Renal pelvis (tissue), 4 donors: Measurements from ENCODE around the gene HECW1. TPM values are rescaled to one million over a fixed set of nuclear protein-coding genes. Genes with fewer than 3 reads are reported as not detected.

Source experiments
- DNase-seq: peaks from one replicate; pipeline ENCODE4 v3.0.0-alpha.2; 2013
- polyA plus RNA-seq, 3 donors: library from polyadenylated mRNA; unstranded; fragments of 120-200 nt; gene quantifications; one replicate each; pipeline ENCODE4 v1.2.1, GENCODE V29; 2013; ENCODE audit not compliant: insufficient read length in 3 of 3

HECW1 gene
- polyA plus RNA-seq, 3 donors, result 6.4 to 8.3 (median 7.7) TPM

DNA sequence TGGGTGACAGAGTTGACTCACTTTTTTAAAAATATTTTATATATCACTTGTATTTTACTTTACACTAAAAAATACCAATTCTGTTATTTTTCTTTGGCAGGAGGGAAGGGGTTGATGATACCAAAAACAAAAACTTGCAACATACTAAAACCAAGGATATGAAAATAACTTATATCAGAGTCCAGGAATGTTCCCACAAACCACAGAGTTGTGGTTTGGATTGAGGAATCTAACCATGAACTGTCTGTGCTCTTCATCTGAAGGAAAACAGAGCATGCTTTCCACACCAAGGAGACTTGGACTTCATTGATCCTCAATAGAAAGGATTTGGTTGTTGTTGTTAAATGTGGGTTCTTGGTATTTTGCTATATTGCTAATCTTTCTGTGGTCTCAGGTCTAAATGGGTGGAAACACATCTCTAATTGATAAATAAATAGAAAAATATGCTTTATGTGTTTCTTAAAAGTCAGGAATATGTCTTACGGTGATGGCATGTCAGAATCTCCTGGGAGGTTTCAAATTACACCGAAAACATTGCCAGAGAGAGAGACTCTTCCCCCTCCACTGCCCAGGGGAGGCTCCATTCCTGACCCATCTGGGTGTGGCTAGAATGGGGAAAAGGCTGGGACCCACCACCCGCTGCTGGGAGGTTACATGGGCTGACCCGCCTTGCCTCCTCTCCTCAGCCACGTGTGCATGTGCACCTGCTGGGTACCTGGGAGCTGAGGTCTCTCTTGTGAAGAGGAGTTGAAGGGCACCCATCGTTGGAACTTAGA, 423.6 kb downstream of the HECW1 start:
- no peak for DNase-seq

DNA sequence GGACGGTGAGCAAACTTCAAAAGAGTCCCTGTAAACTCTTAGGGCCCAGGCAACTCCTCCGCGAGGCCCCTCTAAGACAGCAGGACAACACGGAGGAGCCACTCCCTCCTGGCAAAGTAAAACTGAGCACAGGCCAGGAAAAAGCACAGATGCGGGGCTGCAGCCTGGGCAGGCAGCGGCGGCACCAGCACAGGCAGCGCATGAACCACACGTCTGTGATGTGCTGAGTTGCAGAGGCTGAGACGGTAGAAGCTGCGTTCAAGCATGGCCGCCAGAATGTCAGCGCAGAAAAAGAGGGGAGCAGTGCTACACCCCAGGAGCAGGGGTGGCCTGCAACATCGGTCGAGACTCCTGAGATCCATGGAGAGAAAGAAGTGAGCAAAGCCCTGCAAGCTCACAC, 424.3 kb downstream of the HECW1 start:
- no peak for DNase-seq

DNA sequence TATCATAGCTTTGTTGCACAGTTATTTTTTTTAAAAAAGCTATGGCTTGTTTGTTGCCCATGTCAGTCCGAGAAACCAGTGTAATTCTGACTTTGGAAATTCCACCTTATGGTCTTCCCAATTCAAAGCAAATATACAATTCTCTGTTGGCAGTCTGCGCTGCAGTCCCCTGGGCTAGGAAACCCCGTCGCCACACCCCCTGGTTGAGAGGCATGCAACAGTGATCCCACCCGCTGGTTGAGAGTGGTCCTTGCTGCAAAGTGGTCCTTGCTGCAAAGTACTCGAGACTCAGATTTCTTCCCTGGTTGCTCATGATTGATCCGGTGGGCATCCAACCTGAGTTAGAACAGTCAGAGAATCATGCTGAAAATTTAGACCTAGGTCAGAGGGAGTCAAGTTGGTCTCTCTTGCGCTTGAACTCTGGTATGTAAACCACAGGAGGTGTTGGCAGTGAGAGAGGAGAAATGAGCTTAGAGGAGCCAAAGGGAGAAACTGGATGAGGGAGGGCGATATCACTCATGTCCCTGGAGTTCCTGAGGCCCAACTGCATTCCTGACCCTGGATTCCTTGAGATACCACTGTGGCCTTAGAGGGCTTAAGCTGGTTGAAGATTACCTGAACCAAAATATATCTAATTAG, 425.4 kb downstream of the HECW1 start:
- DNase-seq, result no peak

DNA sequence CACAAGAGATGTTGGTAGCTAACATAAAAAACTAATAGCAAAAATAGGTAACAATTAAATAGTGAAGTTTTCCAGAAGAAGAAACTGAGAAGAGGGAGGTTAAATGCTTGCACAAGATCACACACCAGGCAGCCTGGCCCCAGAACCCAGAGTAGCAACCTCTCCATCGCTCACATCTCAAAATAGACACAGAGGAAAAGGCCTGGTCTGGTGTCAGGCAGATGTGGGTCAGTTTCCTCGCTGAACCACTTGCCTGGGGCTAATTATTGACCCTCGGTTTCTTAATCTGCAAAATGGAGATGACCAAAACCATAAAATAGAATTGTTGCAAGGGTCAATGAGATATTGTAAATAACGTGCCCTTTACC, 425.9 kb downstream of the HECW1 start:
- DNase-seq, result no peak

DNA sequence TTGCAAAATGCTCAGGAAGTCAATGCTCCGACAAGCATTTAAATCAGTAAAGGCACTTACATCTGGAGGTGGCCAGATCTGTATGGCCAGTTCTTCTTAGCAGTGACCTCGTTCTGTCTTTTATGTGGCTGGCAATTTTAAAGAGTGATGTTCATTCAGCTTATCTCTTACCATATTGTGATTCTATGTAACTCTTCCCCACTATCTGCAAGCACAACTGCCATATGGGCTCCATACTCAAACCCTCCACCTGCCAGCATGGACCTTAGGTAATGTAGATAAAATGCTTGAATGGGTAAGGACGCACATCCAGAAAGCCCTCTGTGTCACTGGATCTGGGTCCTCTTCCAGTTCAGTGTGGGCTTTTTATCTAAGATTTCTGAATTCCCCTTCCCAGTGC, 428.0 kb downstream of the HECW1 start:
- no peak for DNase-seq

DNA sequence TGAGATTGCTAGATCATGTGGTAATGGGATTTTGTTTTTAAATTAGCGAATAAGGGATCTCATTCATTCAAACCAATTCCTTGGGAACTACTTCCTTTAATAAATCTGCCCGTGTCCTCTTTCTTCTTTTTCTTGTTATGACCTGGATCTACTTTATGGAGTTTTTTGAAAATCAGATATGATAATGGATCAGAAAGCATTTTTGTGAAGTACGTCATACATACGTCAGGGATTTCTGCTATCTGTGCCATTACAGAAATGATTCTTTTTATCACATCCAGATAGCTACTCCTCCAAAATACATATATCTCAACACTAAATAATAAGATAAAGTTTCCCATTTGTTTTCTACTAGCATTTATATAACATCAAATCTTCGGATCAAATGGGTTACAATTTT, 430.3 kb downstream of the HECW1 start:
- DNase-seq, result no peak

DNA sequence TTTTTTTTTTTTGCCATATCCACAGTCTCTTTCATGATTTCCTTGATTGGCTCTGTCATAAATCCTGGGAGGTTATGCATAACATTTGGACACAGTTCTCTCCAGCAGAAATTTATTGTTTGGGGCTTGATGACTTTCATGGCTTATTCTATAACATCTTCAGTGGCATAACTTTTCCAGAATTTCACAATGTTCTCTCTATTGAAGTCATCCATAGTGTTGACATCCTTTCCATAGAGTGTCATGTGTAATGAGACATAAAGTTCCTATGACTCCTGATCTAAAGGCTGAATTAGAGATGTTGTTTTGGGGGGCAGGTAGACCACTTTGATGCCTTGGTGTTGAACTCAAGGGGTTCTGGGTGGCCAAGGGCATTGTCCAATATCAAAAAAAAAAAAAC, 433.8 kb downstream of the HECW1 start:
- DNase-seq, result no peak

DNA sequence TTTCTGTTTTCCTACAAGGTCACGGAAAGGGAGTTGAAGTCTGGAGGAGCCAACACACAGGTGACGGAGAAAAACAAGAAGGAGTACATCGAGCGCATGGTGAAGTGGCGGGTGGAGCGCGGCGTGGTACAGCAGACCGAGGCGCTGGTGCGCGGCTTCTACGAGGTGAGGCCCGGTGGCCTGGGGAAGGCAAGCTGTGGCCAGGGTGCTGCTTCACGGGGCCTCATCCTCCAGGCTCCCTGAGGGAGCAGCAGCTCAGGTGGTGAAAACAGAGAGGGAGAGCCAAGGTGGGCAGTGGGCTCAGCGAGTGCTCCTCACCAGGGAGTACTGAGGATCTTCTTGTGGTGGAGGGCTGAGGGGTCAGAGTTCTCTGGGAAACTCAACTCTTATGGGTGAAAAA, 438.0 kb downstream of the HECW1 start:
- no peak for DNase-seq

DNA sequence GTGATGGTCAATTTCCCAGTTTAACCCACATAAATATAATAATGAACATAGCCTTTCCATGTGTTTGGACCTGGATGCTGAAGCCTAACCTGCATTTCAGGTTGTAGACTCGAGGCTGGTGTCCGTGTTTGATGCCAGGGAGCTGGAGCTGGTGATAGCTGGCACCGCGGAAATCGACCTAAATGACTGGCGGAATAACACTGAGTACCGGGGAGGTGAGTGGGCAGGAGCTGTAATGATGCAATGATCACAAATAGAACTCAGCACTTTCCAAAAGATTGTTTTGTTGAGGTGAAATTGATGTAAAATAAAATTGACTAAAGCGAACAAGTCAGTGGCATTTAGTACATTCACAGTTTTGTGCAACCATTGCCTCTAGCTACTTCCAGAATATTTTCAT, 439.7 kb downstream of the HECW1 start:
- no peak for DNase-seq

DNA sequence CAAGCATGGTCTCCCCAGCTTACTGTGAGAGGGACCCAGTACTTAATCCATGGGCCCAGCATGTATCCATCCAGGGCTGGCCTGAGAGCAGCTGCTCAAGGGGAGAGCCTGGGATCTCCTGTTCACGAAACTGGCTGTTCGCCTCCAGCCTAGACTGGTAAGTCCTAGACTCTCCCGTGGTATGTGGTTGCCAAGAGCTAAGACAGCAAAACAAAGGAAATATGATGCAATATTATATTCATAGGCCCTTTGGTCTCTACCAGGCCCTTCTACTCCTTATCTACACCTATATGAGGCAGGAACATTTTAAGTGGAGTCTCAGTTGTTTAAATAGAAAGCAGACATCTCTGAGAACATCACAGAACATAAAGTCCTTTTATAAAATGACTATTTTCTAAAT, 441.6 kb downstream of the HECW1 start:
- DNase-seq, result no peak

DNA sequence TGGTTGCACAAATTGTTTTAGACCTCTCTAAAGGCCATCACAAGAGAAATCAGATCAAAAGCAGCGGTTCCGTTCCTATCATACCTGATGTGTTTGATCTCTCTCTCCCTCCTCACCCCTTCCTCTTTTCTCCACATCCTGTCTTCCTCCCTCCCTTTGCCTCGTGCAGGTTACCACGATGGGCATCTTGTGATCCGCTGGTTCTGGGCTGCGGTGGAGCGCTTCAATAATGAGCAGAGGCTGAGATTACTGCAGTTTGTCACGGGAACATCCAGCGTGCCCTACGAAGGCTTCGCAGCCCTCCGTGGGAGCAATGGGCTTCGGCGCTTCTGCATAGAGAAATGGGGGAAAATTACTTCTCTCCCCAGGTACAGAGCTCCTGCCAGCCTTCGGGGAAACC, 442.0 kb downstream of the HECW1 start:
- DNase-seq, result no peak

DNA sequence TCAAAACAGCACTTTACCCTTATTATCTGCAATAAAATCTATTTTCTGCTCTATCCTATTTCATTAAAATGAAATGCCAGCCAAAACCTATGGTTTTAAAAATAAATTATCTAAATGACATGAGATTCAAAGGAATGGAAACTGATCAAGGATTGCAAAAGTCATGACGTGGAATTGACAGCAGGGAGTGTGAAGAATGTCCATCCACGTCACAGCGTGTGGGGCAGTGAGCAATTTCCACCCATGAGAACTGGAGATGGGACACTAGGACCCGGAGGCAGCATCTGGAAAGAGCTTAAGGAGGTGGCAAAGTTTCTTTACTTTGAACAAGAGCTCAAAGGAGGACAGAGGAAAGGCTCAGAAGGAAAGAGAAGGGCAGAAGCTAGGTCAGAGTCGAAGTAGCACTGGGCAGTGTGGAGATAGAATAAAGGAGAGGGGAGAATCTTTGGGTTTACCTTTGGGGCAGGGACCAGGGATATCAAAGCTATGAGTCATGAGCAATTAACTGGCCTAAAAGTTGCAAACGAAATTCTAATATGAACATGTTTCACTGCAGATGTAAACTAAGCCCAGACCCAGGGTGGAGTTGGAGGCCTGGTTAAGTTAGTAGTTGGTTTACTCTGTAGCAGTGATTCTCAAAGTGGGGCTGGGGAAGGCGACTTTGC, 445.5 kb downstream of the HECW1 start:
- no peak for DNase-seq

DNA sequence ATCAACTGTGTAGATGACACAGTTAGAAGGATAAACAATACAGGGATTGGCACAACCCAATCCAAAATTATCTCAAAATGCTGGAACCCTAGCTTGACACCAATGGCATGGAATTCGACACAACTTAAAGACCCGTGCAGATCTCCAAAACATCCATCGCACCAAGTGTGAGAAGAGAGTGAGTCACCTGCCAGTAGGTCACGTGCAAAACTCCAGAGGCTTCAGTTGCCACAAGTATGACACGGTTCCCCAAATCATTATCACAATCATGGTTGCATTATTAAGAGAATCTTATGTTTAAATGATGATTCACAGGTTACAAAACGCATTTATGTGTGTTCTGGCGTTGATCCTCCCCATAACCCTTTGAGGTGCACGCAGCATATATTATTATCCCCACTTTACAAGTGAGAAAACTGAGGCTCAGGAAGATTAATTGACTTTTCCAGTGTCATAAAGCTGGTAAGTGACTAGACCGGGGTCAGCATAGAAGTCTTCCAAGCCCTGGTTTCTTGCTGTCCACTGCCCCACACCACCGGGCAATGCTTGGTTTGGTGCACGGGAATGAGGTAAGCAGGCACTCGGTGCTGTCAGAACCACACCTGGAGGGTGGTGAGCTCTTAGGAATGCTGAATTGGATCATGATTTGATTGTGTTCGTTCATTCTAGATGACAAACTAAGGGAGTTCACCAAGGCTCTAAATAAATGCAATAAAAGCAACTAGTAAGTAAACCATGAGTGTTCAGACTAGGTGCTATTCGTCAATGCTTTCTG, 446.9 kb downstream of the HECW1 start:
- DNase-seq, result no peak

DNA sequence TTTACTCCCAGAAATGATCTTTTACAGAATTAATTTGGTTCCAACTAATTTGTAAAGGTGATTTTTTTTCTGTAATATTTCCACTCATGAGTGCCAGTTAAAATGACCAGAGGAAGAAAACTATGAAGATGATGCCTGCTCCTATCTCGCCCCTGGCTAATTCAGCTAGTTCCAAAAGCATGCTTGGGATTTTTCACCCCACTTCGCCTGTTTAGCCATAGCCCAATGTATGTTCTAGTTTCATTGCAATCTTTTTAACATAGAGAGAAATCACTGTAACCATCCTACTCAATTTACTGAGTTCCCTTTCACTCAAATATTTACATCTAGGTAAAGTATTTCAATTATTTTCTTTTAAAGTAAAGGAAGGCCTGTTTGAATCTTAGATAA, 447.5 kb downstream of the HECW1 start:
- DNase-seq, result no peak

DNA sequence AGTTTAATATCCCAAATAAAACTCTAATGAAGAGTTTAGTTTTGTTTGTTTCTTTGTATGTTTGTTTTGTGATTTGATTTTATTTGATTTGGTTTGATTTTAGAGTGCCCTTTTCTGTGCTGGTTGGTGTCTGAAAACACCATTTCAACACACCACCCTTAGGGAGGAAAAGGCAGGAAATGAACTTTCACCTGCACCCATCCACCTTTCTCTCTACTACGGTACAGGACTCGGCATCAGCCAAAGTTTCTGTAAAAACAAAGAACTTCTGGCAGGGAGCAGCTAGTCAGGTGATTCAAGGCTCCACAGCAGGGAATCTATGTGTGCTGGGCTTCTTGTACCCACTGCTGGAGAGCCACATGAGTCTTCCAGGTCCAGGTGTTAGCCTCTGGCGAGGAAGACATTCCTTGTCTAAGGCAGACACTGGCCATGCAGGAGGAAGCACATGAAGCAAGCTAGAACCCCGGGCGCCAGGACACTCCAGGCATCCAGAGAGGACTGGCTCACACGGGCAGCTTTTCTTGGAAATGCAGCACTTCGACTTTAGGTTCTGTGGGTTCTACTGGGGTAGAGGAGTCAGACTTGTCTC, 448.4 kb downstream of the HECW1 start:
- no peak for DNase-seq

DNA sequence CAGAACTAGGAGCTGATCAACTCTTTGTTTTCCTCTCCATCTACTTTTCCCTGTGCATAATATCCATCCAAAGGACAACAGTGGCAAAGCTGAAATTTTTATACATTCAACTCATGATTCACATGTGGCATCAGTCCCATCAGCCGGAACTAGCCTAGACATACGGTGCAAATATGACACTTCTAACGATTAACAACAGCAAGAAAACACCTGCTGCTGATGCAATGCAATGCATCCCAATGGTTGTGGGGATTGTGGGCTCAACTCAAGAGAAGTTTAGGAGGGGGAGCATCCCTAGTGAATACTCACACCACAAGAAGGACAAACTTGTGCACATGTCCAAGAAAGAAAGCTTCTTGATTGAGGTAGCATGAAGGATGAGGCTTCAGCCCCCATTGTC, 449.9 kb downstream of the HECW1 start:
- DNase-seq, result no peak

DNA sequence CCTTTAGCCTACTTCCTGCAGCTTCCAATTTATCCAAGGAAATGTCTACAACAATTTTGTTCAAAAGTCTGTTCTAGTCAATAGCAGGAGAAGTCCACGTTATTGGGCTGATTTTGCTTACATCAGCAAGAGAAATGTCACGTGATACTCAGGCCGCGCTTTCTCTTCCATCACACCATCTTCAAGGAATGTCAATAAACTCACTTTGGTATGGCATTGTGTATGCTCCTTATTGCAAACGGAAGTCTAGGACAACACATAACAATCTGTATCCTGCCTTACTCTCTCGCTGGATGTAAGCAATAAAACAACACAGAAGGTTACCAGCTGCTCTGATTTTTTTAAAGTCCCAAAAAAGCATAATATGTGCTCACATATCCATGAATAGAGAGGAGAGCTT, 453.3 kb downstream of the HECW1 start:
- DNase-seq, result no peak

DNA sequence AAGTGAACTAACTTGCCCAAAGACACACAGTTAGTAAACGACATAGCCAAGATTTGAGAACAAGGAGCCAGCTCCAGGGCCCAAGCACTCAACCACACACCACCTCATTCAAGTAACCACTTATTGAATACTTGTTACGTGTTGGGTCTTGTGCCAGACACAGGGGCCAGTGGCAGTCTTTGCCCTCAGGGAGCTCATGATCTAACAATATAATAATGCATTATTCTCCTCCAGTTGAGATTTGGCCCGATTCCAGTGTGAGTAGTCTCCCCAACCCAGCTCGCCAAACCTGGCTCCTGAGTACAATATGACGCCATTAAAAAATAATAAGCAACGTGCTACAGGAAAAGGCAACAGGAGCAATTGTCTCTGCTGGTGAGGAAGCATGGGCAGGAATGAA, 456.1 kb downstream of the HECW1 start:
- DNase-seq, result no peak

DNA sequence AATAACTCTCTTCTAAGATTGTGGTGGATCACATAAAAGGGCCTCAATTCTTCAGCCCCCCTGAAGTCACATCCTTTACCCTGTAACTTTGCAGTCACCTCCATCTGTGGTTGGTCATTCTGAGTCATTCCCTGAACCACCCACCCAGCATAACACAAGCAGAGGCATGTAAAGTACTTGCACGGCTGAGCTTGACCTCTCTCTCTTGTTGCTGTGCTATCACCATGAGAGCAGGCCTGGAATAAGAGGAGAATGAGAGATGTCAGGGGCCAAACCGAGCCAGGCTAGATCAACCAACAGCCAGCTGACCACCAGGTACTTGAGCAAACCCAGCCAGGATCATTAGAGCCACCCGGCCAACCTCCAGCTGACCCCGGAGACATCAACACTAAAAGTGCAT, 457.0 kb downstream of the HECW1 start:
- DNase-seq, result no peak

DNA sequence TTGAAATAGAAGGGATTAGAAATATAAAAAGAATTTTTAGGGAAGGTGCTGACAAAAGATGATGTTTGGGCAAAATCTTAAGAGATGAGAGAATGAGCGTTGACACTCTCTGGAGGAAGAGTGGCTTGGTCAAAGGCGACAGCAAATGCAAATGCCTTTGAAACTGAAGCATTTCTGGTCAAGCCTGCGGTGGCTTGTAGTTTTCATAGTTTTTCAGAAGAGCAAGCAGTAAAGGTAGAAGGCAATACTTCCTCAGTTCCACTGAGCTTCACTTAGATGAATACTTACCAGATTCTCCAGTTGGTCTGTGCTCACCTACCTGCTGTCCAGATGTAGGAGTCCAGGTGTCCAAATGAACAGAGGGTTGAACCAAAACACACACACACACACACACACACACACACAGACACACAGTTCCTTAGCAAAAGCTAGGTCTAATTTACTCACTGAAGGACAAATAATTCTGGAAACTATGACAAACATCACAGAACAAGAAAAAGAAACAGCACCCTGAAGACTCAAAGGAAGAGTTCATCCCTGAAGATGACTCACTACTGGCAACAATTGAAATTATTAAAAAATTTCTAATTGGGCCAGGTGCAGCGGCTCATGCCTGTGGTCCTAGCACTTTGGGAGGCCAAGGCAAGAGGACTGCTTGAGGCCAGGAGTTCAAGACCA, 458.4 kb downstream of the HECW1 start:
- DNase-seq, result no peak

DNA sequence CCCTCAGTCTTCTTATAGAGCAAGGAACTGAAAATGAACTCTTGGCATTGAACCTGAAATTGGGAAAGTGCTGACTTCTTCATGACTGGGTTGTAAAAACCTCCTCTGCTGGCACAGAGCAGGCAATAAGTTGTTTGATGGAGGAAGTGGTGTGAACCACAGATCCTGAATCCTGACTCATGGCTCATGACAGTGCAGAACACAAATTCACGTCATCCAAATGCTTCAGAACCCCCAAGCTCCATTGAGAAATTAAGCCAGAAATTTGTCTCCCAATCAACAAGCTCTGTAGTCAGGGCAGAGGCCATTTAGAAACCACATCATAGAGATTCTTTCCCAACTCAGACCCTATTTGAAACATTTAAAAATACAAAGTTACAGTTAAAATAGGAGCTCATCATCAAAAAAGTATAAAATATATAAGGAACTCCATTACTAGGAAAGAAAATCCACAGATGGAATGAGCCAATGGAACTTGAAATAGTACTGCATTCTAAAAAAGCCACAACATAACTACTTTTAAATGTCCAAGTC, 460.1 kb downstream of the HECW1 start:
- DNase-seq, result no peak
